LNCAP (cell line): ENCODE data around the gene HPS3.

Source experiments
- TF ChIP-seq, protein P1 (sequence below): fragments of 450-650 bp; IDR thresholded peaks from 2 replicates; pipeline ENCODE4 v1.5.1; 2017; ENCODE audit warnings: mild to moderate bottlenecking

HPS3 gene

DNA sequence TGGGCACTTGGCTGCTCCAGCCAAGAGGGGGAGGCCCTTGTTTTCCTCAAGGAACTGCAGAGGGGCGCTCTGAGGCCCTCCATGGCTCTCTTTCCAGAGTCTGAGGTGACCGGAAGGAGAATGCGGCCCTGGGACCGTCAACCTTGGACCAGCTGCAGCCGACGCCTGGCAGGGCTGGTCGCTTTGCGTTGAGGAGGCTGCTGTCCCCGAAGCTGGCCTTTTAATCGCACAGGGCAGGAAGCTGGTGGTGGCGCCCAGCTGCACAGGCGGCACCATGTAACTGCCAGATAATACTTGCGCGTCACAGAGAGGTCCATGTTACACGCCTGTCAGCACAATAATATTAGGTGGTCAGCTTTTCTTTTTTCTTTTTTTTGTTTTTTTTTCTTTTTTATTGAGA, 42.2 kb upstream of the HPS3 start:
- TF ChIP-seq, protein P1, sequence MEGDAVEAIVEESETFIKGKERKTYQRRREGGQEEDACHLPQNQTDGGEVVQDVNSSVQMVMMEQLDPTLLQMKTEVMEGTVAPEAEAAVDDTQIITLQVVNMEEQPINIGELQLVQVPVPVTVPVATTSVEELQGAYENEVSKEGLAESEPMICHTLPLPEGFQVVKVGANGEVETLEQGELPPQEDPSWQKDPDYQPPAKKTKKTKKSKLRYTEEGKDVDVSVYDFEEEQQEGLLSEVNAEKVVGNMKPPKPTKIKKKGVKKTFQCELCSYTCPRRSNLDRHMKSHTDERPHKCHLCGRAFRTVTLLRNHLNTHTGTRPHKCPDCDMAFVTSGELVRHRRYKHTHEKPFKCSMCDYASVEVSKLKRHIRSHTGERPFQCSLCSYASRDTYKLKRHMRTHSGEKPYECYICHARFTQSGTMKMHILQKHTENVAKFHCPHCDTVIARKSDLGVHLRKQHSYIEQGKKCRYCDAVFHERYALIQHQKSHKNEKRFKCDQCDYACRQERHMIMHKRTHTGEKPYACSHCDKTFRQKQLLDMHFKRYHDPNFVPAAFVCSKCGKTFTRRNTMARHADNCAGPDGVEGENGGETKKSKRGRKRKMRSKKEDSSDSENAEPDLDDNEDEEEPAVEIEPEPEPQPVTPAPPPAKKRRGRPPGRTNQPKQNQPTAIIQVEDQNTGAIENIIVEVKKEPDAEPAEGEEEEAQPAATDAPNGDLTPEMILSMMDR = no peak

DNA sequence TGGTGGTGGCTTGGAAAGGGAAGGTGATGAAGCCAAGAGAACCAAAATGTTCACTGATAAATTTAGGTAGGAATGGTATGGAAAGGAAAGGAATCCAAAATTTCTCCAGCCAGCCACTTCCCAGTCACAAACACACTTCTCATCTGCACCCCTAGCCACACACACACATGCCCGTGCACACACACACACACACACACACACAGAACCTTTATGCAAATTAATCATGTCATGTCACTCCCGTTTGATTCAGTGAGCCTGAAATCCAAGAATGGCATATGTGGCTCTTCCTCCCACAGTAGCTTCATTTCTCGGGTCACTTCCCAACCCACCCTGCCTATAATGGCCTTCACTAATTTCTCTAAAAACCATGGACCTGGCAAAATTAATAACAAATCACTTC, 40.0 kb upstream of the HPS3 start:
- TF ChIP-seq, protein P1 = no peak

DNA sequence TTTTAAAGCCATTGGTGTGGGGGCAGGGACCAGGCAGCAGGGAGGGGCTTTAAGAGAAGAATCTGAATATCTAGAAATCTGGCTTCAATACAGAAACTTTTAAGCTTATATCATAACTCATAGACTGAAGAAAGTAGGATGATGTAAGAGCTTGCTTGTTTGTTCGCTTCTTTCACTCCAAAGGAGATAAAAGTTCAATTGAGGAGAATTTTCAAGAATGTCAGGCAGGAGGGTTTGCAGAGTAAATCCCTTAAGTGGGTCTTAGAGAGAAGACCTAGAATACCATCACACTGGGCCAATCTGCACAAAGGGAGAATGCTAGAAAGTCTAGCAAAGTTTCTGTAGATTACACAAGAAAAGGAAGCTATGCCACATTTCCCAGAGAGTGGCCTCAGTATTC, 39.0 kb upstream of the HPS3 start:
- TF ChIP-seq, protein P1 = no peak

DNA sequence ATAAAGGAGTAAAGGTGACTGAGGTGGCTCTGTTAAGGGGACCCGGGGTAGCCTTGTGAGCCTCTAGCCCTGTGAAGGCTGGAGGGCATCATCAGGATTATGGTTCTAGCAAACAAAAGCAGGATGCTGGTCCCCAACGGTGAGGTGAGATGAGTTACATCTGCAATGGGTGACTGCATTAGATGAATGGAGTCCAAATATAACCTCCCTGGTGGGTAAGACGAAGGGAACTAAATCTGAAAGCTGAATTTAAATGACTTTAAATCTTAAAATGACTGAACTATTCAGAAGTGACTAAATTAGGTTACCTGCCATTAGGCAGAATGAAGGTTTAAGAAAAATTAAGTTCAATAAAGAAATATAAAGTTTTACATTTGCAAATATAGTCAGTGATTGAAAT, 38.5 kb upstream of the HPS3 start:
- TF ChIP-seq, protein P1 = no peak

DNA sequence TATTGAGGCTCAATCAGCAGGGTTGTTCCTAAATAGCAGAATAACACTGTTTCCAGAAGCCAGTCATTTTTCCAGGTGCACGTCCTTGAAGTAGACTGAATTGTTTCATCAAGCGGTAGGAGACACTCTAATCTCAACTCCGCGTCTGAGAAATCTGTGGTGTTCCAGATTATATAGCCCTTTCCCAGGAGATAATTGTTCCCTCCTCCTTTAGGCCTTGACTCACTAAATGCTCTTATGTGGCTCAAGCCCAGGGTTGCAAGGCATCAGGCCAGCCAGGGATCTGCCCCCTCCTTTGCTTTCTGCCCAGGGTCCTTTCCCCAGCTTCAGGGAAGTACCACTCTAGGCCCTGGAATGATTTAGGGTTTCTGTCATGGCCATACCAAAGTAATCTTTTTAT, 37.5 kb upstream of the HPS3 start:
- TF ChIP-seq, protein P1 = no peak

DNA sequence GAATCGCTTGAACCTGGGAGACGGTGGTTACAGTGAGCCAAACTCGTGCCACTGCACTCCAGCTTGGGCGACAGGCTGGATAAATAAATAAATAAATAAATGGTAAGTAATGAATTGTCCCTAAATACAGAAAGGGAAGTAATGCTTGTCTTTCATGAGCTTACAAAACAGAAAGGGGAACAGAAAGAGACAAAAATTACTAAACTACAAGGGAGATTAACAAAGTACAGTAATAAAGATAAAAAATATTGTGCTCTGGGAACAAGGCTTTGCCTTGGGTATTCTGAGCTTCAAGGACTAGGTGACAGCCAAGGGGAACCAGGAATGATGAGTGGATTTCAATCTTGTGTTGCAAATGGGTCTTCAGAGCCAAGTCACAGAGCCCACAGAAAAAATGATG, 34.0 kb upstream of the HPS3 start:
- TF ChIP-seq, protein P1 = no peak

DNA sequence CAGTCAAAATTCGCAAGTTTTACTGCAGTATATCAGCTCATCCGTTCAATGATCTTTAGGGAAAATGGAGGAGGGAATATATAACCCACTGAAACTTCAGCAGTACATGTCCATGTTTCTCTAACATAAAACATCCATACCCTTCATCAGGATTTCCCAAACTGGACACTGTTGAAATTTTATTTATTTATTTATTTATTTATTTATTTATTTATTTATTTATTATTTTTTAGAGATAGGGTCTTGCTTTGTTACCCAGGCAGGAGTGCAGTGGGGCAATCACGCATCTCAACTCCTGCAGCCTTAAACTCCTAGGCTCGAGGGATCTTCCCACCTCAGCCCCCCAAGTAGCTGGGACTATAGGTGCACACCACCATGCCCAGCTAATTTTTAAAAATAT, 28.3 kb upstream of the HPS3 start:
- TF ChIP-seq, protein P1 = no peak

DNA sequence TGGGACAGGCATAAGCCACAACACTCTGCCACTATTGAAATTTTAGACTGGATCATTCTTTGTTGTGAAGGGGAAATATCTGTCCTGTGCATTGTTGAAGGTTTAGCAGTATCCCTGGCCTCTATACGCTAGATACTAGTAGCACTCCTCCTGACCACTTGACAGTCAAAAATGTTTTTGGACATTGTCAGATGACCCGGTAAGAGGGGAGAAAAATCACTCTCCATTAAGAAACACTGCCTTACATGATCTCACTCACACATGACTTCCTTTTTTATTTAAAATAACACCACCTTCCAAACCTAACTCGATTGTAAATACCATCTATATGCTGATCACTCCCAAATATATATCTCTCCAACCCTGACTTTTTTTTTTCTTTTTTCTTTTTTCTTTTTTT, 27.8 kb upstream of the HPS3 start:
- TF ChIP-seq, protein P1 = no peak
